Kidney epithelial cell (primary cell): Measurements from ENCODE around the gene GAREM1. TPM values are rescaled to one million over a fixed set of nuclear protein-coding genes. Genes with fewer than 3 reads are reported as not detected.

Experiments used
- DNase-seq: peaks from one replicate; pipeline ENCODE4 v3.0.0-alpha.2; 2010; ENCODE audit warnings: low read depth
- H3K27me3 ChIP-seq: 2 replicates; pipeline ENCODE4 v1.6.0; 2011; ENCODE audit warnings: low read length; ENCODE audit not compliant: control insufficient read depth, insufficient read depth
- H3K36me3 ChIP-seq: 2 replicates; pipeline ENCODE4 v1.5.1; 2011; ENCODE audit warnings: low read length; ENCODE audit not compliant: control insufficient read depth, insufficient read depth
- H3K4me3 ChIP-seq: 2 replicates; pipeline ENCODE4 v1.5.1; 2011; ENCODE audit warnings: low read depth, mild to moderate bottlenecking, control low read depth, low read length
- total RNA-seq: library from RNA; depleted of rRNA; stranded (reverse); fragments of >200 nt; gene quantifications from 2 replicates; pipeline ENCODE4 v1.2.3, GENCODE V29; 2015
- TF ChIP-seq, protein P1 (sequence below): IDR thresholded peaks from 2 replicates; pipeline ENCODE4 v1.5.1; 2011; ENCODE audit warnings: mild to moderate bottlenecking, moderate library complexity, low read length, control low read depth, inconsistent platforms; ENCODE audit not compliant: insufficient read depth, poor library complexity, severe bottlenecking

GAREM1 gene
- total RNA-seq, 1 donor from 2014 or later, result 2.9 TPM

DNA sequence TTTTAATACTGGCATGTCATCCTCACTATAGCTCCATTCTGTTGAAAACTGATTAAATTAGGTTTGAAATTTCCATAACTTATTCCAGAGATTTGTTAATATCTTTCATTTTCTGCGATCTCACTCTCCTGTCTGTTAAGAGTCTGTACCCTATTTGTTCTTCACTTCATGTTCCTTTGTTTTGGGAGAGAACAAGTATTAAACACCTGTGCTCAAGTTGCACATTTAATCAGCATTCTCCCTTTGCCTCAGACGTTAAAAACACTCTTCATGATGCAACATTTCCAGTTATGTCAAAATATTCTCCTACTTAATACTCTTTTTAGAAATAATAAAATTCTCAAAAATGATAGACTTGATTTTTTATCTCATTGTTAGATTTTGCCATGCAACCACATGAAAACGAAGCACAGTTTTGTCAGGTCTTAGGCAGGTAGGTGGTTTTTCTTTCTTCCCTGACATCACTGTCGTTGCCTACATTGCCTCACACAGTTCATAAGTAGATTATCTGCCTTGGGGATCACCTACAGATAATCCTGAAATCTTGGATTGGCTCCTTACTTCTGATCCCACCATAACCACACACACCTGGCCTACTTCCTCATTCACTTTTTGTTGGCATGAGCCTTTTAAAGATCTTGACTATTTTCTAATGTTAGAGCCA lies 109.9 kb downstream of the GAREM1 start:
- H3K4me3 ChIP-seq, result no peak overlapping the region
- no peaks in the 10 kb centered on the region for H3K36me3 ChIP-seq
- no peak for DNase-seq
- TF ChIP-seq, protein P1, sequence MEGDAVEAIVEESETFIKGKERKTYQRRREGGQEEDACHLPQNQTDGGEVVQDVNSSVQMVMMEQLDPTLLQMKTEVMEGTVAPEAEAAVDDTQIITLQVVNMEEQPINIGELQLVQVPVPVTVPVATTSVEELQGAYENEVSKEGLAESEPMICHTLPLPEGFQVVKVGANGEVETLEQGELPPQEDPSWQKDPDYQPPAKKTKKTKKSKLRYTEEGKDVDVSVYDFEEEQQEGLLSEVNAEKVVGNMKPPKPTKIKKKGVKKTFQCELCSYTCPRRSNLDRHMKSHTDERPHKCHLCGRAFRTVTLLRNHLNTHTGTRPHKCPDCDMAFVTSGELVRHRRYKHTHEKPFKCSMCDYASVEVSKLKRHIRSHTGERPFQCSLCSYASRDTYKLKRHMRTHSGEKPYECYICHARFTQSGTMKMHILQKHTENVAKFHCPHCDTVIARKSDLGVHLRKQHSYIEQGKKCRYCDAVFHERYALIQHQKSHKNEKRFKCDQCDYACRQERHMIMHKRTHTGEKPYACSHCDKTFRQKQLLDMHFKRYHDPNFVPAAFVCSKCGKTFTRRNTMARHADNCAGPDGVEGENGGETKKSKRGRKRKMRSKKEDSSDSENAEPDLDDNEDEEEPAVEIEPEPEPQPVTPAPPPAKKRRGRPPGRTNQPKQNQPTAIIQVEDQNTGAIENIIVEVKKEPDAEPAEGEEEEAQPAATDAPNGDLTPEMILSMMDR, result no peak
- H3K27me3 ChIP-seq, result no peaks in the 10 kb centered on the region

DNA sequence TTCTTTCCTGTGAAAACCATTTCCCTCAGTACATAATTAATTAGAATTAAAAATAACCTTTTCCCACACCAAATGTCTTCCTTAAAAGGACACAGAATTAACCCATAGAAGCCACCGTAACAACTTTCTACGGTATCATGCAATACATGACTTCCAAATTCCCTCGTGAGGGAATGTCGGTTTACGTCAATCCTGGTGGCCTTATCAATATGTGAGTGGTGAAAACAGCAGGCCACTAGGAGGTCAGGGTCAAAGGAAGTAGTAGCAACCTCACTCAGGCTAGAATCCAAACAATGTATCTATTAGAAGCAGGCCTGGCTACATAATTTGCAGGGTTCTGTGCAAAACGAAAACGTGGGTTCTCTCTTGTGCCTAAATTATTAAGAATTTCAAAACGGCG lies 112.2 kb downstream of the GAREM1 start:
- no peak overlapping the region for H3K4me3 ChIP-seq
- no peaks in the 10 kb centered on the region for H3K36me3 ChIP-seq
- H3K27me3 ChIP-seq, result no peaks in the 10 kb centered on the region
- TF ChIP-seq, protein P1, result no peak
- DNase-seq, result no peak

DNA sequence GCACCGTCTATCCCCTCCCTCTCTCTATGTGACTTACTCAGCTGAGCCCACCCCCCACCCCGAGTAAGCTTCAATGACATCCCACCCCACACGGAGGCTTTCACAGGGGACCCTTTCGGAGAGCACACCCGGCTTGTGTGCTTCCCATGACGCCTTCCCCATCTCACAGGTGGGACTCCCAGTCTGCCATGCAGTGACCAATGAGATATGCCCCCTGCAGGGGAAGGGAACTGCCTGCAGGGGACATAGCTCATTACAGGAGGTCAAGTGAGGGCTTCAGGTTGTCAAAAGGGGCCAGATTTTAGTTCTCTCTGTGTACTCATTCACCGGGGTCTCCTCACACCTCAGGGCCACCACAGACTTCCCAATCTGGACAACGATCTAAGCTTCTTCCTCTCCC lies 112.6 kb downstream of the GAREM1 start:
- Histone ChIP-seq H3K4me3 (no peak overlapping the region), H3K36me3 (no peaks in the 10 kb centered on the region), H3K27me3 (no peaks in the 10 kb centered on the region)
- TF ChIP-seq, protein P1, result no peak
- DNase-seq, result no peak

DNA sequence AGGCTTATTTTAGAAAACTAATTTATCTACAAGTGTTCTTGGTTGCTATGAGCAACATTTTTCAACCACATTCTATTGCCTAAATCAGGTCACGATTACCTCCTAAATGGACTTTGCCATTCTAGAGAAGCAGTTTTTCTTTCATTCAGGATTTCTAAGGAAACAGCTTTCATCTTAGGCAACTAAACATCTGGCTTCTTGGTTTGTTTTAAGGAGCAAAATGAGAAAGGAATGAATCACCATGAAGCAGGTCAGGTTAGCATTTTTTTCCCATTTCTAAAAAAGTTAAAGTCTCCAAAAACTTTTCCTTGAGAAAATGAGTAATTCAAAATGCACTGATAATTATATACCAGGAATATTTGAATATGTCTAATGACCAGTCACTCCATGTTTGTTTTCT lies 114.8 kb downstream of the GAREM1 start:
- Histone ChIP-seq H3K27me3 (no peaks in the 10 kb centered on the region), H3K4me3 (no peak overlapping the region), H3K36me3 (no peaks in the 10 kb centered on the region)
- DNase-seq, result no peak
- TF ChIP-seq, protein P1, result no peak

DNA sequence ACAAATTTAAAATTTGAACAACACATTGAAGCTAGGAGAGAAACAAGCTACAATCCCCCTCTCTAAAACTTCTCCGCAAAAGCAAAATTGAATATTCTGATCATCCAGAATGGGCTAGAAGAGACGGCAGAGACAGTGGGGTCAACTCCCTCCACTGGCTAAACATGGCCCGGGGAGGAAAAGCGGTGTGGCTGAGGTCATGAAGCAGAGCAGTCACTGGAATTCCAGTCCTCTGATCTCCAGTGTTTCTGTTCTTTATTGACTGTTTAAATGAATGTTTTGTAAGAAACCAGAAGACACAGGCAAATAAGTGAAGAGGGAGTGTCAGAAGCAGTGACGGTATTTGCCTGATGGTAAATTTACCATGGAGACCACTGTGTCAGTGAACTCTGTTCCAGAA lies 116.2 kb downstream of the GAREM1 start:
- H3K4me3 ChIP-seq, result no peak overlapping the region
- DNase-seq, result no peak
- no peaks in the 10 kb centered on the region for H3K36me3 ChIP-seq
- H3K27me3 ChIP-seq, result no peaks in the 10 kb centered on the region
- TF ChIP-seq, protein P1, result no peak

DNA sequence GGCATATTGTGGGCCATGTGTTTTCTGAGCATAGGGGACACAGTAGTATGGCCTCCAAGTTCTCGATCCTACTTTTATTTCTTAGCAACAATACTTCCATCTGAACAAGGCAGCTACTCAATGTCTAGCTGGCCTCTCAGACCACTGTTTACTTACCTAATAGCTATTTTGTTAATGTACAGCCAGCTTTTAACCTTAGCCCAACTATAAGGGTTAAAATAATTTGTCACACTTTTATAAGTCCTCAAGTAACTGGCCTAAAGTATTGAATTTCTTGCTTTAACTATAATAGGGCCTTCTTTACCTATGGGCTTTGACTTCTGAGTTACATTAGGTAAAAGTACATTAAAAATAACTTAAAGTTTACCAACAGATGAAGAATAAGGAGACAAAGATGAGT lies 117.4 kb downstream of the GAREM1 start:
- no peak overlapping the region for H3K4me3 ChIP-seq
- TF ChIP-seq, protein P1, result no peak
- no peaks in the 10 kb centered on the region for H3K27me3 ChIP-seq
- no peaks in the 10 kb centered on the region for H3K36me3 ChIP-seq
- no peak for DNase-seq
